ENCODE results near the gene KDM1A. TPM values are rescaled to one million over a fixed set of nuclear protein-coding genes. Genes with fewer than 3 reads are reported as not detected.

The KDM1A gene
- total and polyA plus RNA-seq, 2 donors (not counting 1 experiment from before 2014, with no cell fraction given): 30.2 to 47.4 TPM

- Histone ChIP-seq H3K4me3 (ENCODE audit: control extremely low read depth in 1 of 5, extremely low read depth in 1 of 5, insufficient read depth in 1 of 5, low read depth in 2 of 5, low read length in 4 of 5) (no peak overlapping the region), H3K9me3 (ENCODE audit: control extremely low read depth in 1 of 3, control insufficient read depth in 2 of 3, insufficient read depth in 1 of 3, low read length in 2 of 3) (peaks cover 0 to 6% (median 0%) of the 10 kb centered on the region in 3 donors), H3K27ac (ENCODE audit: low read length in 2 of 2) (no peak overlapping the region), H2AFZ (ENCODE audit: insufficient read depth, low read depth, low read length, poor library complexity, severe bottlenecking) (no peak overlapping the region), H3K27me3 (replicated peaks in 1 of 4; ENCODE audit: control extremely low read depth in 1 of 4, control insufficient read depth in 3 of 4, insufficient read depth in 4 of 4, low read length in 3 of 4) (no peaks in the 10 kb centered on the region), H3K4me1 (ENCODE audit: control insufficient read depth in 2 of 2, insufficient read depth in 2 of 2, low read length in 2 of 2) (peaks cover 24 to 25% of the 10 kb centered on the region in 2 donors), H3K79me2 (ENCODE audit: control insufficient read depth, insufficient read depth, low read length) (peaks cover 37% of the 10 kb centered on the region), H4K20me1 (ENCODE audit: control insufficient read depth, insufficient read depth, low read length, poor library complexity, severe bottlenecking) (no peaks in the 10 kb centered on the region), H3K36me3 (replicated peaks in 1 of 2; ENCODE audit: control extremely low read depth in 1 of 2, control insufficient read depth in 1 of 2, extremely low read depth in 1 of 2, insufficient read depth in 2 of 2, low read length in 1 of 2) (no peaks in the 10 kb centered on the region), H3K9ac (ENCODE audit: low read length) (no peak overlapping the region), H3K4me2 (replicated peaks; ENCODE audit: low read depth, low read length, poor library complexity, severe bottlenecking) (no peak overlapping the region)
- Mint-ChIP-seq H3K9me3 (ENCODE audit: insufficient read depth) (no peaks in the 10 kb centered on the region), H3K27ac (peak overlapping the region; percentile 6), H3K4me1 (peaks cover 53% of the 10 kb centered on the region), H3K27me3 (no peaks in the 10 kb centered on the region), H3K4me3 (no peak overlapping the region)
- CTCF ChIA-PET: interaction anchor here (2.5 to 8.0 kb wide), 2 partner anchors 17 to 68 kb away, joined by 10 to 45 read pairs; no protein-coding TSS in a partner anchor
- no peak for TF ChIP-seq CTCF (IDR thresholded peaks at IDR 0.05)
- TF ChIP-seq EZH2 (IDR thresholded peaks at IDR 0.05; ENCODE audit: borderline replicate concordance, insufficient read depth, low read depth, low read length, poor library complexity, severe bottlenecking): no peak
- POLR2A ChIA-PET: no interaction called here
- DNase-seq (no peak), ATAC-seq (ENCODE audit: low read depth) (no peak)
- intact Hi-C loops (cut with micrococcal nuclease): no loop called here
- WGBS (ENCODE audit: insufficient coverage): no CpG with 5 or more reads among the region's 2 CpGs
These were observed 97.8 kb downstream of the KDM1A start for GRCh38 chr1:23116921-23117699.

GRCh38 chr1:23118407-23118806, 99.1 kb downstream of the KDM1A start:
- POLR2A ChIA-PET: interaction anchor here (0.6 kb wide), 1 partner anchor 62 kb away, joined by 4 read pairs; no protein-coding TSS in a partner anchor

More at GRCh38 chr1:23118407-23118806, 99.1 kb downstream of the KDM1A start:
- H3K4me1 Mint-ChIP-seq: peaks cover 53% of the 10 kb centered on the region
- Histone ChIP-seq H3K4me3 (ENCODE audit: control extremely low read depth in 1 of 5, extremely low read depth in 1 of 5, insufficient read depth in 1 of 5, low read depth in 2 of 5, low read length in 4 of 5) (no peak overlapping the region), H3K4me1 (ENCODE audit: control insufficient read depth in 2 of 2, insufficient read depth in 2 of 2, low read length in 2 of 2) (peaks cover 24 to 25% of the 10 kb centered on the region in 2 donors), H3K9ac (ENCODE audit: low read length) (no peak overlapping the region), H3K9me3 (ENCODE audit: control extremely low read depth in 1 of 3, control insufficient read depth in 2 of 3, insufficient read depth in 1 of 3, low read length in 2 of 3) (peaks cover 0 to 6% (median 0%) of the 10 kb centered on the region in 3 donors), H2AFZ (ENCODE audit: insufficient read depth, low read depth, low read length, poor library complexity, severe bottlenecking) (no peak overlapping the region), H4K20me1 (ENCODE audit: control insufficient read depth, insufficient read depth, low read length, poor library complexity, severe bottlenecking) (no peaks in the 10 kb centered on the region), H3K27ac (ENCODE audit: low read length in 2 of 2) (no peak overlapping the region), H3K4me2 (replicated peaks; ENCODE audit: low read depth, low read length, poor library complexity, severe bottlenecking) (no peak overlapping the region), H3K27me3 (replicated peaks in 1 of 4; ENCODE audit: control extremely low read depth in 1 of 4, control insufficient read depth in 3 of 4, insufficient read depth in 4 of 4, low read length in 3 of 4) (no peaks in the 10 kb centered on the region), H3K79me2 (ENCODE audit: control insufficient read depth, insufficient read depth, low read length) (peaks cover 27% of the 10 kb centered on the region), H3K36me3 (replicated peaks in 1 of 2; ENCODE audit: control extremely low read depth in 1 of 2, control insufficient read depth in 1 of 2, extremely low read depth in 1 of 2, insufficient read depth in 2 of 2, low read length in 1 of 2) (no peaks in the 10 kb centered on the region)
- H3K27me3 Mint-ChIP-seq: no peaks in the 10 kb centered on the region
- intact Hi-C loops (cut with micrococcal nuclease): no loop called here
- no peak overlapping the region for H3K4me3 Mint-ChIP-seq
- no peak overlapping the region for H3K27ac Mint-ChIP-seq
- no peaks in the 10 kb centered on the region for H3K9me3 Mint-ChIP-seq (ENCODE audit: insufficient read depth)
- ATAC-seq (ENCODE audit: low read depth) (no peak), DNase-seq (no peak)
- CTCF ChIA-PET: interaction anchor here (0.7 to 8.0 kb wide), 7 partner anchors 13 to 141 kb away, joined by 3 to 45 read pairs (median 6); no protein-coding TSS in a partner anchor
- TF ChIP-seq CTCF (IDR thresholded peaks at IDR 0.05) (no peak), EZH2 (IDR thresholded peaks at IDR 0.05; ENCODE audit: borderline replicate concordance, insufficient read depth, low read depth, low read length, poor library complexity, severe bottlenecking) (no peak)
